Fibroblast of skin of back (primary cell): Measurements from ENCODE around the gene MYPOP.
"Not testable (repeated sequence)": the region's sequence is repeated elsewhere in the genome, so short reads cannot be mapped to it uniquely, and the experiment has no call there.

Experiments
- DNase-seq: peaks from one replicate; pipeline ENCODE4 v3.0.0-alpha.2; 2013

MYPOP gene

GRCh38 chr19:45883586-45883880 is 18.9 kb downstream of the MYPOP start:
- no peak for DNase-seq

- DNase-seq, result peak; percentile 80
Observed at GRCh38 chr19:45882652-45883585, 19.5 kb downstream of the MYPOP start.

GRCh38 chr19:45881909-45882528 is 20.4 kb downstream of the MYPOP start:
- DNase-seq, result no peak

- DNase-seq, result no peak
Observed at GRCh38 chr19:45881082-45881908, 21.1 kb downstream of the MYPOP start.

GRCh38 chr19:45879971-45880370 is 22.4 kb downstream of the MYPOP start:
- DNase-seq, result no peak

- no peak for DNase-seq
Observed at GRCh38 chr19:45879055-45879454, 23.4 kb downstream of the MYPOP start.

GRCh38 chr19:45878043-45878794 is 24.2 kb downstream of the MYPOP start:
- no peak for DNase-seq

- DNase-seq, result peak; percentile 76
Observed at GRCh38 chr19:45876411-45877197, 25.8 kb downstream of the MYPOP start.

- no peak for DNase-seq
Observed at GRCh38 chr19:45876161-45876410, 26.3 kb downstream of the MYPOP start.

GRCh38 chr19:45874620-45874966 is 27.8 kb downstream of the MYPOP start:
- no peak for DNase-seq

- no peak for DNase-seq
Observed at GRCh38 chr19:45873219-45873772, 29.1 kb downstream of the MYPOP start.

GRCh38 chr19:45872095-45872919 is 30.1 kb downstream of the MYPOP start:
- no peak for DNase-seq

- DNase-seq, result no peak
Observed at GRCh38 chr19:45870798-45871197, 31.6 kb downstream of the MYPOP start.

- not testable (repeated sequence) for DNase-seq
Observed at GRCh38 chr19:45867241-45867640, 35.2 kb downstream of the MYPOP start.

GRCh38 chr19:45866400-45867176 is 35.8 kb downstream of the MYPOP start:
- no peak for DNase-seq

- DNase-seq, result no peak
Observed at GRCh38 chr19:45865269-45865948, 37.0 kb downstream of the MYPOP start.

- no peak for DNase-seq
Observed at GRCh38 chr19:45864629-45865082, 37.8 kb downstream of the MYPOP start.

GRCh38 chr19:45863840-45864628 is 38.4 kb downstream of the MYPOP start, which contains the start of gene FOXA3:
TSS of gene FOXA3 (plus strand) at chr19:45864326. CDS start at chr19:45864457, 131 bp downstream.
- peak; percentile 52 for DNase-seq
